Measurements from ENCODE around the gene VEZT.

DNA sequence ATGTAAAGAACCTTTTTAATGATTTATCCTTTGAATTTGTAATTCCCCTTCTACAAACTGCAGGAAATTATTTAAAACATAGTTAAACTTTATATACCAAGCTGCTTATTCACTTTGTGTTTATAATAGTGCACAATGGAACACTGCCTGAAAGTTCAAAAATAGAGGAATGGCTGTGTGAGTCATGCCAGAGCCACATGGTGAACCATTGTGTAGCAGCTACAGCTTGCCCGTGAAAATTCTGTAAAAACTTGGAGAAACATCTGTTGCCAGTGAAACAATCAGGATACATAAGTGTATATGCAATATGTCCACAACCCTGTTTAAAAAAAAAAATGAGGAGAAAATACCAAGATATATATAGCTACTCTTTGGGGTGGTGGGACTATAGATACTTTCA, 59.5 kb downstream of the VEZT start:
- TF ChIP-seq, protein P1, sequence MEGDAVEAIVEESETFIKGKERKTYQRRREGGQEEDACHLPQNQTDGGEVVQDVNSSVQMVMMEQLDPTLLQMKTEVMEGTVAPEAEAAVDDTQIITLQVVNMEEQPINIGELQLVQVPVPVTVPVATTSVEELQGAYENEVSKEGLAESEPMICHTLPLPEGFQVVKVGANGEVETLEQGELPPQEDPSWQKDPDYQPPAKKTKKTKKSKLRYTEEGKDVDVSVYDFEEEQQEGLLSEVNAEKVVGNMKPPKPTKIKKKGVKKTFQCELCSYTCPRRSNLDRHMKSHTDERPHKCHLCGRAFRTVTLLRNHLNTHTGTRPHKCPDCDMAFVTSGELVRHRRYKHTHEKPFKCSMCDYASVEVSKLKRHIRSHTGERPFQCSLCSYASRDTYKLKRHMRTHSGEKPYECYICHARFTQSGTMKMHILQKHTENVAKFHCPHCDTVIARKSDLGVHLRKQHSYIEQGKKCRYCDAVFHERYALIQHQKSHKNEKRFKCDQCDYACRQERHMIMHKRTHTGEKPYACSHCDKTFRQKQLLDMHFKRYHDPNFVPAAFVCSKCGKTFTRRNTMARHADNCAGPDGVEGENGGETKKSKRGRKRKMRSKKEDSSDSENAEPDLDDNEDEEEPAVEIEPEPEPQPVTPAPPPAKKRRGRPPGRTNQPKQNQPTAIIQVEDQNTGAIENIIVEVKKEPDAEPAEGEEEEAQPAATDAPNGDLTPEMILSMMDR (IDR thresholded peaks at IDR 0.05; ENCODE audit: low read depth, low read length, poor library complexity, severe bottlenecking), result no peak
- no peak for TF ChIP-seq EZH2phosphoT487 (IDR thresholded peaks at IDR 0.05; ENCODE audit: borderline replicate concordance, low read length)

Data from DOHH2 (cell line).